NCI-H2227 (cell line): ENCODE data around the gene ZNF778.
"Not testable (repeated sequence)": the region's sequence is repeated elsewhere in the genome, so short reads cannot be mapped to it uniquely, and the experiment has no call there.

ENCODE experiments used
- DNase-seq: peaks from one replicate; lab custom pipeline; 2025; ENCODE audit not compliant: unreplicated experiment; lab: John Stamatoyannopoulos, UW

Gene ZNF778

GRCh38 chr16:89210904-89211515, 6.5 kb upstream of the ZNF778 start:
- no peak for DNase-seq

- peak; percentile 69 for DNase-seq
Measured at GRCh38 chr16:89216315-89217137, 977 bp upstream of the ZNF778 start.

- DNase-seq = no peak
Measured at GRCh38 chr16:89217138-89217387, 440 bp upstream of the ZNF778 start.

- DNase-seq = no peak
Measured at GRCh38 chr16:89219365-89219764, 1.9 kb downstream of the ZNF778 start.

GRCh38 chr16:89221604-89222003, 4.1 kb downstream of the ZNF778 start:
- DNase-seq = no peak

- DNase-seq = no peak
Measured at GRCh38 chr16:89222931-89223330, 5.4 kb downstream of the ZNF778 start.

GRCh38 chr16:89224665-89225064, 7.2 kb downstream of the ZNF778 start:
- DNase-seq = no peak

GRCh38 chr16:89230255-89230654, 12.8 kb downstream of the ZNF778 start:
- no peak for DNase-seq

GRCh38 chr16:89232107-89232506, 14.6 kb downstream of the ZNF778 start:
- DNase-seq = no peak

GRCh38 chr16:89233678-89234490, 16.4 kb downstream of the ZNF778 start:
- DNase-seq = no peak

GRCh38 chr16:89237733-89238132, 20.2 kb downstream of the ZNF778 start:
- no peak for DNase-seq

- peak; percentile 75 for DNase-seq
Measured at GRCh38 chr16:89241187-89242007, 23.9 kb downstream of the ZNF778 start.

GRCh38 chr16:89242795-89243200, 25.3 kb downstream of the ZNF778 start:
- no peak for DNase-seq

GRCh38 chr16:89243664-89244063, 26.2 kb downstream of the ZNF778 start:
- no peak for DNase-seq

- not testable (repeated sequence) for DNase-seq
Measured at GRCh38 chr16:89244264-89244663, 26.8 kb downstream of the ZNF778 start.

GRCh38 chr16:89244754-89245153, 27.3 kb downstream of the ZNF778 start:
- DNase-seq = no peak

GRCh38 chr16:89246383-89246902, 28.9 kb downstream of the ZNF778 start:
- no peak for DNase-seq

- peak; percentile 84 for DNase-seq
Measured at GRCh38 chr16:89246903-89247733, 29.6 kb downstream of the ZNF778 start.

- DNase-seq = peak; percentile 56
Measured at GRCh38 chr16:89247734-89248075, 30.2 kb downstream of the ZNF778 start.
